Karpas-422 (cell line): ENCODE data around the gene MMS19. TPM values are rescaled to one million over a fixed set of nuclear protein-coding genes. Genes with fewer than 3 reads are reported as not detected.
"Not testable (repeated sequence)": the region's sequence is repeated elsewhere in the genome, so short reads cannot be mapped to it uniquely, and the experiment has no call there.

Experiments
- DNase-seq: peaks from one replicate; pipeline ENCODE4 v3.0.0-alpha.2; 2015
- H2AFZ ChIP-seq: fragments of 200-600 bp; sonication (generic); 2 replicates; pipeline ENCODE4 v1.6.1; 2014; ENCODE audit warnings: antibody characterized with exemption, low read length, mixed read lengths
- H3K27ac ChIP-seq: fragments of 200-600 bp; sonication (generic); 2 replicates; pipeline ENCODE4 v1.5.1; 2014; ENCODE audit warnings: mild to moderate bottlenecking, low read length, moderate library complexity
- H3K27me3 ChIP-seq: fragments of 200-600 bp; sonication (generic); 2 replicates; pipeline ENCODE4 v1.6.1; 2014; ENCODE audit warnings: low read length, mixed read lengths
- H3K36me3 ChIP-seq: fragments of 200-600 bp; sonication (generic); 2 replicates; pipeline ENCODE4 v1.6.1; 2014; ENCODE audit warnings: low read length, mixed read lengths; ENCODE audit not compliant: insufficient read depth
- H3K4me1 ChIP-seq: fragments of 200-600 bp; sonication (generic); 2 replicates; pipeline ENCODE4 v1.6.1; 2014; ENCODE audit warnings: mild to moderate bottlenecking, low read length, mixed read lengths
- H3K4me2 ChIP-seq: fragments of 200-600 bp; sonication (generic); 2 replicates; pipeline ENCODE4 v1.6.1; 2014; ENCODE audit warnings: low read length, low read depth, mild to moderate bottlenecking; ENCODE audit not compliant: poor library complexity, severe bottlenecking
- H3K4me3 ChIP-seq: fragments of 200-600 bp; sonication (generic); 2 replicates; pipeline ENCODE4 v1.5.1; 2014; ENCODE audit warnings: mild to moderate bottlenecking, antibody characterized with exemption, low read length, mixed read lengths
- H3K79me2 ChIP-seq: fragments of 200-600 bp; sonication (generic); 2 replicates; pipeline ENCODE4 v1.6.1; 2014; ENCODE audit warnings: mild to moderate bottlenecking, low read length, mixed read lengths
- H3K9ac ChIP-seq: fragments of 200-600 bp; sonication (generic); 2 replicates; pipeline ENCODE4 v1.6.0; 2014; ENCODE audit warnings: low read length
- H3K9me2 ChIP-seq: fragments of 200-600 bp; sonication (generic), shearing (Covaris generic); replicated peaks from 2 replicates; pipeline ENCODE4 v1.6.0; 2014; ENCODE audit warnings: mild to moderate bottlenecking, low read length, moderate library complexity; ENCODE audit not compliant: insufficient read depth
- H3K9me3 ChIP-seq: fragments of 300-700, 200-600 bp; sonication (generic); 2 replicates; pipeline ENCODE4 v1.6.1; 2014; ENCODE audit warnings: low read length, mixed read lengths
- H4K20me1 ChIP-seq: fragments of 200-600 bp; sonication (generic); 2 replicates; pipeline ENCODE4 v1.6.1; 2014; ENCODE audit warnings: mild to moderate bottlenecking, antibody characterized with exemption, low read length, low read depth; ENCODE audit not compliant: insufficient read depth
- total RNA-seq: library from RNA; depleted of rRNA; stranded (reverse); fragments of >200 nt; shearing (Covaris generic); gene quantifications from 2 replicates; pipeline ENCODE4 v1.2.3, GENCODE V29; 2014; ENCODE audit warnings: low replicate concordance

Gene MMS19
- total RNA-seq, 1 experiment from 2014 or later: 45.2 TPM

DNA sequence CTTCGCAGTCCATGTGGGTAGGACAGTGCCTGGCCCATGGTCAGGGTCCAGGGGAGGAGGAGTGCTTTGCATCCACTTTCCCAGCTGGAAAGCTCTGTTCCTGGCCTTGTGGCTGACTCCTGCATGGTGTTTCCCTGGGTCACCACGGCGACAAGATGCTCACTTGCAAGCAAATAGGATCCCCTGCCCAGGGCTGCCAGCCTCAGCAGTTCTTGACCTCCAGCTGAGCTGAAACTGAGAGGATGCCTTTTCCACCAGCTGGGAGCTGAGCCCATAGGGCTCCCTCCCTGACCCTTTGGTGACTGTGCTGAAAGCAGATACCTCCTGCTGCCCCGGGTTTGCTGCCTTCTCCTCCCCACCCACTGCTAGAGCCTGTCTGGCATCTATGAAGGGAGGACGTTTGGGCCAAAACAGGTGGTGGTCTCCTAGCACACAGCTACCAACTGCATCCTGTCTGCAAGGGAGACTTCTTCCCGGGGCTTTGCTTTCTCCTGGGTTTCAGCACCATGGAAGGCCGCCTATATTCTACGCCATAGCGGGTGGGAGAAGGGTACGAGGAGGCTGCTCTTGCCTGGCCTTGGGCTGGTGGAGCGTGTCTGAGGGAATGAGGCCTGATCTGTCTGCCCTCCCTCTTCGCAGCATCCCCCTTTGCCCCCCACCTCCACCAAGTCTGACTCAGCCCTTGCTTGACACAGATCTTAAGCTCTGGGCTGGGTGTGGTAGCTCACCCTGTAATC, 34.9 kb upstream of the MMS19 start:
- Histone ChIP-seq H3K9me3 (no peaks in the 10 kb centered on the region), H3K4me1 (no peaks in the 10 kb centered on the region), H3K4me2 (no peak overlapping the region), H3K9ac (no peak overlapping the region), H2AFZ (no peak overlapping the region), H4K20me1 (no peaks in the 10 kb centered on the region), H3K27ac (no peak overlapping the region), H3K4me3 (no peak overlapping the region), H3K36me3 (no peaks in the 10 kb centered on the region), H3K9me2 (no peaks in the 10 kb centered on the region), H3K27me3 (no peaks in the 10 kb centered on the region), H3K79me2 (no peaks in the 10 kb centered on the region)
- no peak for DNase-seq

DNA sequence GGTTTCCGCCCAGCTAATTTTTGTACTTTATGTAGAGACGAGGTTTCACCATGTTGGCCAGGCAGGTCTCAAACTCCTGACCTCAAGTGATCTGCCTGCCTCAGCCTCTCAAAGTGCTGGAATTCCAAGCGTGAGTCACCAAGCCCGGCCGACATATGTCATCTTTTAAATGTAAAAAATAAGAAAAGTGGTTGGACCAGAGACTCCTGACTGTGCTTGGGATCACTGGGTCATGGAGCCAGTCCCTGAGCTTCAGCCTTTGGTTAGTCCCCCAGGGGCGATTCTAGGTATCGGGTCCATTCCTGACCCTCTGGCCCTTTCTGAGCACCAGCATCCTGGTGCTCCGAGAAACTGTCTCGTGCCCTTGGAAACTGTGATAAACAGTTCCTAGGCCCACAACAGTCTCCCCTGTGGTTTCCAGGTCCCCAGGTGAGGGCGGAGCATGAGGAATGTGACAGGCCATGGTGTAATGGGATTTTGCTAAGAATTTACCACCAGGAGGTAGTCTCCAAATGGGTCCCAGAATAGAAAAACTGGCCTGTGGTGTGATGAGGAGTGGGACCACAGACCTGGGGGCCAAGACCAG, 33.3 kb upstream of the MMS19 start:
- Histone ChIP-seq H3K79me2 (no peaks in the 10 kb centered on the region), H2AFZ (no peak overlapping the region), H3K4me3 (no peak overlapping the region), H3K4me2 (no peak overlapping the region), H3K9me3 (no peaks in the 10 kb centered on the region), H3K36me3 (no peaks in the 10 kb centered on the region), H3K9me2 (no peaks in the 10 kb centered on the region), H4K20me1 (no peaks in the 10 kb centered on the region), H3K9ac (no peak overlapping the region), H3K4me1 (no peaks in the 10 kb centered on the region), H3K27ac (no peak overlapping the region), H3K27me3 (no peaks in the 10 kb centered on the region)
- no peak for DNase-seq

DNA sequence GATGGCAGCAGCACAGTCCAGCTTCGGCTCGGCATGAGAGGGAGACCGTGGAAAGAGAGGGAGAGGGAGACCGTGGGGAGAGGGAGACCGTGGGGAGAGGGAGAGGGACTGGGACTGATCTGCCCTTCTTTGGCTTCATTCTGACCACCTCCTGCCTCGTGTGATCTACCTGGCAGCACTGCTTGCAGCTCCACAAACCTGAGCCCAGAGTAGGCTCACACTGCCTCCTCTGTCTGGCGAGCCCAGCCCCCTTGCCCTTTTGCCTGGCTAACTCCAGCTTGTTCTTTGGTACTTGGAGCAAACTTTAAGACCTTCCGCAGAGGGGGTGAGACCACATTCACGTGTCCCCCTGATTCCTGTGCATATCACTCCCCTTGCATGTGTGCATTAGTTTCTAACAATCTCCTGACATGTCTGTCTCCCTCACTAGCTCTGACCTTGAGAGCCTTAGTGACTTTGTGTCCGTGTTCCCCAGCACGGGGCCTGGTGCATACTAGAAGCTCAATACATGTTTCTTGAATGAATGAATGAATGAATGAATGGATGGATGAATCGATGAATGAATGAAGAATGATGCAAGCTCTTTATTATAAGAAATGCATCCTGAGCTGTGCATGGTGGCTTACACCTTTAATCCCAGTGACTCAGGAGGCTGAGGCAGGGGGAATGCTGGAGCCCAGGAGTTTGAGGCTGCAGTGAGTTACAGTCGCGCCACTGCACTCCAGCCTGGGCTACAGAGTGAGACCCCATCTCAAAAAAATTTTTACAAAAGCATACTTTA, 31.7 kb upstream of the MMS19 start:
- Histone ChIP-seq H3K9me3 (no peaks in the 10 kb centered on the region), H3K79me2 (no peaks in the 10 kb centered on the region), H3K36me3 (no peaks in the 10 kb centered on the region), H3K4me2 (no peak overlapping the region), H3K4me3 (no peak overlapping the region), H3K27me3 (no peaks in the 10 kb centered on the region), H3K9me2 (no peaks in the 10 kb centered on the region), H4K20me1 (no peaks in the 10 kb centered on the region), H2AFZ (no peak overlapping the region), H3K27ac (no peak overlapping the region), H3K4me1 (no peaks in the 10 kb centered on the region), H3K9ac (no peak overlapping the region)
- no peak for DNase-seq

DNA sequence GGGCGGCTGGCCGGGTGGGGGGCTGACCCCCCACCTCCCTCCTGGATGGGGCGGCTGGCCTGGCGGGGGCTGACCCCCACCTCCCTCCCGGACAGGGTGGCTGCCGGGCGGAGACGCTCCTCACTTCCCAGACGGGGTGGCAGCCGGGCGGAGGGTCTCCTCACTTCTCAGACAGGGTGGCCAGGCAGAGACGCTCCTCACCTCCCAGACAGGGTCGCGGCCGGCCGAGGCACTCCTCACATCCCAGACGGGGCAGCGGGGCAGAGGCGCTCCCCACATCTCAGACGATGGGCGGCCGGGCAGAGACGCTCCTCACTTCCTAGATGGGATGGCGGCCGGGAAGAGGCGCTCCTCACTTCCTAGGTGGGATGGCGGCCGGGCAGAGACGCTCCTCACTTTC, 30.7 kb upstream of the MMS19 start:
- not testable (repeated sequence) for DNase-seq, H3K4me2 ChIP-seq, H2AFZ ChIP-seq, H3K27ac ChIP-seq, H4K20me1 ChIP-seq, H3K9ac ChIP-seq, H3K79me2 ChIP-seq, H3K27me3 ChIP-seq, H3K9me2 ChIP-seq, H3K36me3 ChIP-seq, H3K9me3 ChIP-seq, H3K4me3 ChIP-seq, H3K4me1 ChIP-seq

DNA sequence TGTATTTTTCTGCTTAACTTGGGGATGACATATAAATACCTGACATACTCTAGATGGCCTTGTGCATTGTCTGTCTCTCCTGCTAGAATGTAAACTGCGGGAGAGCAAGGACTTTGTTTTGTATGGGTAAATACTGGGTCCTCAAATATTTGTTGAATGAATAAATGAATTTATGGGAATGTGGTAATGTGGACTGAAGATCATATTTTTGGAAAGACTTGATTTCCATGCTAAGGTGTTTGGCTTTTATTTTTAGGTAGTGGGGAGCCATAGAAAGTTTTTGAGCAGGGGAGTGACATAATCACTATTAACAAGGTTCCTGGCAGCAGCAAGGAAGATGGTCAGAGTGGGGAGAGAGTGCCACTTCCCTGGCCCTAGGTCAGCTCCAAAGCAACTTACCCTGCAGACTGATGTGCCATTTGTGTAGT, 27.5 kb upstream of the MMS19 start:
- Histone ChIP-seq H3K9me2 (no peaks in the 10 kb centered on the region), H3K36me3 (no peaks in the 10 kb centered on the region), H2AFZ (no peak overlapping the region), H3K4me2 (no peak overlapping the region), H3K4me3 (no peak overlapping the region), H3K27ac (no peak overlapping the region), H3K79me2 (no peaks in the 10 kb centered on the region), H3K9me3 (no peaks in the 10 kb centered on the region), H3K27me3 (no peaks in the 10 kb centered on the region), H3K4me1 (no peaks in the 10 kb centered on the region), H3K9ac (no peak overlapping the region), H4K20me1 (no peaks in the 10 kb centered on the region)
- DNase-seq: no peak

DNA sequence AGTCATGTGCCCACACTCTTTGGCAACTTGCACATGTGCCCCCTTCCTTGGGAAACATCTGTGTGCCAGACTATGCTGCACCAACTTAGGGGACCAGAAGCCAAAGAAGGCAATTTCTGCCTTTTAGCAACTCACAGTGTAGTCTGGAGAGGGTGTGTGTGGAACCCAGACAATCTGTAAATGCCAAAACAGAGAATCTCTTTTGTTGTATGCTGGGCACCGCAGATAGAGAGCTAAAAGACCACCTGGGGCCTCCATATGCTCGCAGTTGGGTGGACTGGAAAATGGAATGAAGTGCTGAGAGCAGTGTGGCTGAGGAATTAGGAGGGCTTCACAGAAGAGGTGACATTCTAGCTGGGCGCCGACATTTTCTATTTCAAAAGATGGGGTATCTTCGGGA, 26.9 kb upstream of the MMS19 start:
- H3K9ac ChIP-seq: no peak overlapping the region
- H3K36me3 ChIP-seq: no peaks in the 10 kb centered on the region
- no peaks in the 10 kb centered on the region for H3K4me1 ChIP-seq
- H3K79me2 ChIP-seq: no peaks in the 10 kb centered on the region
- H3K9me3 ChIP-seq: no peaks in the 10 kb centered on the region
- no peak for DNase-seq
- H3K27ac ChIP-seq: no peak overlapping the region
- H3K9me2 ChIP-seq: no peaks in the 10 kb centered on the region
- no peak overlapping the region for H3K4me3 ChIP-seq
- no peaks in the 10 kb centered on the region for H4K20me1 ChIP-seq
- no peaks in the 10 kb centered on the region for H3K27me3 ChIP-seq
- no peak overlapping the region for H2AFZ ChIP-seq
- no peak overlapping the region for H3K4me2 ChIP-seq

DNA sequence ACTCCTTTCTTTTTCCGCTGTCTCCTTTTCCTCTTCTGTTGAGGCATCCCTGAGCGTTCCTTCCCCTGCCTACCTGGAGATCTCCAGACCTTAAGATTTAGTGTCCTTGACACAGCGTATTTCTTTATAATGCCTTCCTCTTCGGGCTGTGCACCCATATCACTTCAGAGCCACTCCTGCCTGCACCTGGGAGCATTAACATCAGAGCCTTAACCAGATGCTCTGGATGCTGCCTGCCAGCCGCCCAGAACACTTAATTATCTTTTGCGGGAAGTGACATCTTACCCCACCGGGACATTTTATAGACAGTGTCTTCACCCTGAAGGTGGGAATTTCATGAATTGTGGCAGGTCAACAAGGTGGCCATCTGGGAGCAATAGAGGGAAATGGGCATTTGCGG, 24.7 kb upstream of the MMS19 start:
- Histone ChIP-seq H3K4me2 (no peak overlapping the region), H3K27ac (no peak overlapping the region), H3K9me3 (no peaks in the 10 kb centered on the region), H3K4me1 (no peaks in the 10 kb centered on the region), H4K20me1 (no peaks in the 10 kb centered on the region), H3K9me2 (no peaks in the 10 kb centered on the region), H3K79me2 (no peaks in the 10 kb centered on the region), H3K4me3 (no peak overlapping the region), H2AFZ (no peak overlapping the region), H3K9ac (no peak overlapping the region), H3K36me3 (no peaks in the 10 kb centered on the region), H3K27me3 (no peaks in the 10 kb centered on the region)
- no peak for DNase-seq

DNA sequence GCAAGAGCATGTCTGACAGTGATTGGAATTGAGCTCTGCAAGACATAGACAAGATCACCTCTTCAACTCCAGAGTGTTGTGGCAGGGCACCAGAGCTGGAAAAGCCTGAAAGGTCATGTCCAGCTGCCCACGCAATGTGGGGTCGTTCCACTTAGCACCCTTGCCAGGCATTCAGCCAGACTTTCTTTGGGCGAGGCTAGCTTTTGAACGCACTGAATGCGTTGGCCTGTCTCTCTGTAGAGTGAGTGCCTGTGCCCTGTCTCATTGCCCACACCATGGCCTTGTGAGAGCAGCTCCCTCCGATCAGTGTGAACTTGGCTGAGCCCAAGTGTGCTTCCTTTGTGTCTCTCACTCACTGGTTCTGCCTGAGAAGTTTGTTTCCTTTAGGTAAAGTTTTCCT, 23.8 kb upstream of the MMS19 start:
- H3K9me2 ChIP-seq: no peaks in the 10 kb centered on the region
- no peaks in the 10 kb centered on the region for H3K36me3 ChIP-seq
- no peak overlapping the region for H3K4me3 ChIP-seq
- H2AFZ ChIP-seq: no peak overlapping the region
- H3K4me1 ChIP-seq: no peaks in the 10 kb centered on the region
- DNase-seq: no peak
- no peak overlapping the region for H3K27ac ChIP-seq
- no peaks in the 10 kb centered on the region for H3K27me3 ChIP-seq
- H3K9ac ChIP-seq: no peak overlapping the region
- H4K20me1 ChIP-seq: no peaks in the 10 kb centered on the region
- no peaks in the 10 kb centered on the region for H3K9me3 ChIP-seq
- no peaks in the 10 kb centered on the region for H3K79me2 ChIP-seq
- no peak overlapping the region for H3K4me2 ChIP-seq
